ENCODE measurements around the gene SLCO2B1. TPM values are rescaled to one million over a fixed set of nuclear protein-coding genes. Genes with fewer than 3 reads are reported as not detected.

The SLCO2B1 gene
- total RNA-seq, 1 donor from 2014 or later, result not detected

DNA sequence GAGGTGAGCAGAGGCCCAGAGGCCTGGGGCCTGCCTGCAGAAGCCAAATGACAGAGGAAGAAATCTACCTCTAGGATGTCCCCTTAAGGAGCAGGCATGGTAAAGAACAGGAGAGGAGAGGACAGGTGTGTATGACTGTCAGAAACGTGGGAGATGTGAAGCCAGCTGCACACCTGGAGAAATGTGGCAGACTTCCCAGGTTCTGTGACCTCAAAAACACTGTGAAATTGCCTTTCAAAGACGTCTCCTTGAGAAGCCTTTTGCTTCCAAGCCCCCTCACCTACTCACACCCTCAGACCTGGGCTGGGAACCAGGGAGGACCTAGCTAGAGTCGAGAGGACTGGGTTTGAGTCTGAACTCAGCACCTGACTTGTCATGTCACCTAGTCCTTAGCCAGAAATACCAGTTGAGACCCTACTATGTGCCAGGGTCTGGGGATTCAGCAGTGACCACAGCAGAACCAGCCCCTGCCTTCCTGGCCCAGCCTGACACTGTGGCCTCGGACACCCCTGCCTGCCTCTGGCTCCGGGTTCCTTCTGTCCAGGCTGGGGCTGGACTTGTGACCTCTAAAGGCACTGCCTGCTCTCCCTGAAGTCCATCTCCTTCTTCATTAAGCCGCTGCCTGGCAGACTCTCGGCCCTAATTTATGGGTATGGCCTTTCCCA is 95.2 kb downstream of the SLCO2B1 start:
- H3K4me1 Mint-ChIP-seq, result no peaks in the 10 kb centered on the region
- peaks cover 57% of the 10 kb centered on the region for H3K27me3 Mint-ChIP-seq (ENCODE audit: low read depth)
- no peaks in the 10 kb centered on the region for H3K9me3 Mint-ChIP-seq
- TF ChIP-seq, protein P1, sequence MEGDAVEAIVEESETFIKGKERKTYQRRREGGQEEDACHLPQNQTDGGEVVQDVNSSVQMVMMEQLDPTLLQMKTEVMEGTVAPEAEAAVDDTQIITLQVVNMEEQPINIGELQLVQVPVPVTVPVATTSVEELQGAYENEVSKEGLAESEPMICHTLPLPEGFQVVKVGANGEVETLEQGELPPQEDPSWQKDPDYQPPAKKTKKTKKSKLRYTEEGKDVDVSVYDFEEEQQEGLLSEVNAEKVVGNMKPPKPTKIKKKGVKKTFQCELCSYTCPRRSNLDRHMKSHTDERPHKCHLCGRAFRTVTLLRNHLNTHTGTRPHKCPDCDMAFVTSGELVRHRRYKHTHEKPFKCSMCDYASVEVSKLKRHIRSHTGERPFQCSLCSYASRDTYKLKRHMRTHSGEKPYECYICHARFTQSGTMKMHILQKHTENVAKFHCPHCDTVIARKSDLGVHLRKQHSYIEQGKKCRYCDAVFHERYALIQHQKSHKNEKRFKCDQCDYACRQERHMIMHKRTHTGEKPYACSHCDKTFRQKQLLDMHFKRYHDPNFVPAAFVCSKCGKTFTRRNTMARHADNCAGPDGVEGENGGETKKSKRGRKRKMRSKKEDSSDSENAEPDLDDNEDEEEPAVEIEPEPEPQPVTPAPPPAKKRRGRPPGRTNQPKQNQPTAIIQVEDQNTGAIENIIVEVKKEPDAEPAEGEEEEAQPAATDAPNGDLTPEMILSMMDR (conservative IDR thresholded peaks at IDR 0.05), result no peak
- no peak for DNase-seq (ENCODE audit: low read depth, low spot score)
- no peaks in the 10 kb centered on the region for H3K36me3 Mint-ChIP-seq (ENCODE audit: low read depth)
- H3K27ac Mint-ChIP-seq (ENCODE audit: unreplicated experiment), result no peak overlapping the region
- H3K4me3 Mint-ChIP-seq, result no peak overlapping the region

DNA sequence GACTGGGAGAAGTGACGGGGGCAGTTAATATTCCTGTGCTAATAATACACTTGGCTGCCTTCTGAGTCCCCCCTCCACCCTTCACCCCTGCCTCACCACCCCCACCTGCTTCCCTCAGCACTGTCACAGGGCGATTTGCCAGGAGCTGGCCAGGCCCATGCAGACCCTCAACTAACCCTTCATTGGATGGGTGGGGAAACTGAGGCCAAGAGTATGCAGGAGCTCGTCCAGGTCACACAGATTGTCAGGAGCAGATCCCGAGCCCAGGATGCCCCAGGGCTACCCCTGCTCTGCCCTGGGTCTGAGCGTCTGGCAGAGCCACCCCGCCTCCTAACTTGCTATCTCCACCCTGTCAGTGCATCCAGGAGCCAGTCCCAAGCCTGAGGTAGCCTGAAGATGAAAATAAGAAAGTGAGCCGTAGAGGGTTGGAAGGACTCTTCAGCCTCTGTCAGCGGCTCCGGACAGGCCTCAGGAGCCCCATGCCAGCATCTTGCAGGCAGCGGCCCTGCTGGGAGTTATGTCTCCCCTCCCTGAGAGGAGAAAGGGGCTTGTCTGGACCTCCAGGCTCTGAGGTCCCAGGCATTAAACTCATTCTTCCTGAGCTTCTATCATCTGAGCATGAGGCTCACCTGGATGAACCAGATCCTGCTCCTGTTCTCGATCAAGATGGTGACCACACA is 95.9 kb downstream of the SLCO2B1 start:
- Mint-ChIP-seq H3K27ac (ENCODE audit: unreplicated experiment) (no peak overlapping the region), H3K4me3 (no peak overlapping the region), H3K27me3 (ENCODE audit: low read depth) (peaks cover 60% of the 10 kb centered on the region), H3K36me3 (ENCODE audit: low read depth) (no peaks in the 10 kb centered on the region), H3K9me3 (no peaks in the 10 kb centered on the region), H3K4me1 (no peaks in the 10 kb centered on the region)
- TF ChIP-seq, protein P1 (conservative IDR thresholded peaks at IDR 0.05), result no peak
- no peak for DNase-seq (ENCODE audit: low read depth, low spot score)

- no peaks in the 10 kb centered on the region for H3K9me3 Mint-ChIP-seq
- H3K36me3 Mint-ChIP-seq (ENCODE audit: low read depth), result no peaks in the 10 kb centered on the region
- no peak for DNase-seq (ENCODE audit: low read depth, low spot score)
- no peaks in the 10 kb centered on the region for H3K4me1 Mint-ChIP-seq
- H3K27ac Mint-ChIP-seq (ENCODE audit: unreplicated experiment), result no peak overlapping the region
- H3K27me3 Mint-ChIP-seq (ENCODE audit: low read depth), result peaks cover 50% of the 10 kb centered on the region
- TF ChIP-seq, protein P1 (conservative IDR thresholded peaks at IDR 0.05), result peak; percentile 17
- H3K4me3 Mint-ChIP-seq, result no peak overlapping the region
Measured at GRCh38 chr11:75248924-75249256, 98.0 kb downstream of the SLCO2B1 start.

- Mint-ChIP-seq H3K27me3 (ENCODE audit: low read depth) (peaks cover 42% of the 10 kb centered on the region), H3K27ac (ENCODE audit: unreplicated experiment) (no peak overlapping the region), H3K4me1 (no peaks in the 10 kb centered on the region), H3K36me3 (ENCODE audit: low read depth) (no peaks in the 10 kb centered on the region), H3K4me3 (no peak overlapping the region), H3K9me3 (no peaks in the 10 kb centered on the region)
- DNase-seq (ENCODE audit: low read depth, low spot score), result no peak
- TF ChIP-seq, protein P1 (conservative IDR thresholded peaks at IDR 0.05), result no peak
Measured at GRCh38 chr11:75249704-75250103, 98.8 kb downstream of the SLCO2B1 start.

- no peak overlapping the region for H3K27ac Mint-ChIP-seq (ENCODE audit: unreplicated experiment)
- H3K9me3 Mint-ChIP-seq, result no peaks in the 10 kb centered on the region
- H3K4me3 Mint-ChIP-seq, result no peak overlapping the region
- no peak for DNase-seq (ENCODE audit: low read depth, low spot score)
- H3K36me3 Mint-ChIP-seq (ENCODE audit: low read depth), result no peaks in the 10 kb centered on the region
- H3K4me1 Mint-ChIP-seq, result no peaks in the 10 kb centered on the region
- TF ChIP-seq, protein P1 (conservative IDR thresholded peaks at IDR 0.05), result no peak
- peaks cover 52% of the 10 kb centered on the region for H3K27me3 Mint-ChIP-seq (ENCODE audit: low read depth)
Measured at GRCh38 chr11:75254326-75254725, 103.4 kb downstream of the SLCO2B1 start.

Other genes with a start within 250 kb of the SLCO2B1 start
- 5.6 and 8.3 TPM in 2 replicates for gene XRRA1, start 202.0 kb upstream of the SLCO2B1 start, total RNA-seq
- gene SPCS2, start 201.8 kb upstream of the SLCO2B1 start, total RNA-seq, result 186 and 197 TPM in 2 replicates
- 11.3 and 12.7 TPM in 2 replicates for gene NEU3, start 162.2 kb upstream of the SLCO2B1 start, total RNA-seq
- not detected in 2 replicates for gene OR2AT4, start 54.2 kb upstream of the SLCO2B1 start, total RNA-seq
- 0.19 and 0.27 TPM in 2 replicates for gene TPBGL, start 89.7 kb downstream of the SLCO2B1 start, total RNA-seq
- gene ARRB1, start 200.6 kb downstream of the SLCO2B1 start, total RNA-seq, result 53.8 and 56.5 TPM in 2 replicates
- gene RPS3, start 248.4 kb downstream of the SLCO2B1 start, total RNA-seq, result 3,598 and 3,664 TPM in 2 replicates